HEK293 (cell line): ENCODE results near the gene PPDPF.

Source experiments
- CTCF ChIA-PET: fragments of 350-600 bp; formaldehyde crosslinking; extraction: SDS; loops from one replicate; lab custom pipeline; 2021; ENCODE audit warnings: antibody characterized with exemption; lab: Yijun Ruan, JAX
- POLR2A ChIA-PET: fragments of 300-600 bp; formaldehyde crosslinking; extraction: SDS; loops from one replicate; lab custom pipeline; 2020; ENCODE audit warnings: antibody characterized with exemption, inconsistent platforms; lab: Yijun Ruan, JAX
- H3K27ac ChIP-seq: fragments of 200-500 bp; sonication (Bioruptor generic); 2 replicates; pipeline ENCODE4 v1.5.1; 2014; ENCODE audit warnings: low read depth, low read length, control low read depth, inconsistent platforms; ENCODE audit errors: extremely low read depth
- H3K36me3 ChIP-seq, 2 experiments: fragments of 200-500 bp in 1 of 2; sonication (Bioruptor generic) in 1 of 2; 1 replicate in 1 of 2; 2 replicates in 1 of 2; pipeline ENCODE4 v1.5.1; 2014 to 2017; ENCODE audit warnings: inconsistent platforms in 2 of 2, low read length in 2 of 2; ENCODE audit not compliant: control insufficient read depth in 2 of 2, insufficient read depth in 1 of 2
- H3K4me1 ChIP-seq: fragments of 200-500 bp; sonication (Bioruptor generic); 2 replicates; pipeline ENCODE4 v1.5.1; 2014; ENCODE audit warnings: mild to moderate bottlenecking, low read length, inconsistent platforms; ENCODE audit not compliant: control insufficient read depth, insufficient read depth
- H3K4me3 ChIP-seq: 2 replicates; pipeline ENCODE4 v1.5.1; 2011; ENCODE audit warnings: low read depth, mild to moderate bottlenecking, control low read depth, low read length, moderate library complexity
- H3K9me3 ChIP-seq: fragments of 200-500 bp; sonication (Bioruptor generic); 2 replicates; pipeline ENCODE4 v1.5.1; 2014; ENCODE audit warnings: low read depth, low read length, inconsistent platforms; ENCODE audit not compliant: control insufficient read depth, insufficient read depth
- BCL11A ChIP-seq: fragments of 450-650 bp; formaldehyde crosslinking; IDR thresholded peaks from 2 replicates; pipeline ENCODE4 v1.5.1; 2016; ENCODE audit warnings: low read depth, missing biosample characterization, missing genetic modification characterization
- GFI1B ChIP-seq: fragments of 450-650 bp; formaldehyde crosslinking; IDR thresholded peaks from 2 replicates; pipeline ENCODE4 v1.5.1; 2016; ENCODE audit warnings: missing biosample characterization, missing genetic modification characterization
- GLIS1 ChIP-seq: fragments of 450-650 bp; formaldehyde crosslinking; IDR thresholded peaks from 2 replicates; pipeline ENCODE4 v1.5.1; 2016; ENCODE audit warnings: missing biosample characterization, missing genetic modification characterization
- GLIS2 ChIP-seq: fragments of 450-650 bp; formaldehyde crosslinking; IDR thresholded peaks from 2 replicates; pipeline ENCODE4 v1.5.1; 2016; ENCODE audit warnings: missing biosample characterization, missing genetic modification characterization
- KLF1 ChIP-seq: fragments of 450-650 bp; formaldehyde crosslinking; IDR thresholded peaks from 2 replicates; pipeline ENCODE4 v1.5.1; 2016; ENCODE audit warnings: missing biosample characterization, missing genetic modification characterization
- KLF10 ChIP-seq: fragments of 450-650 bp; IDR thresholded peaks from 2 replicates; pipeline ENCODE4 v1.5.1; 2018; ENCODE audit warnings: missing biosample characterization, mild to moderate bottlenecking, missing genetic modification characterization
- KLF9 ChIP-seq: fragments of 450-650 bp; formaldehyde crosslinking; IDR thresholded peaks from 2 replicates; pipeline ENCODE4 v1.5.1; 2016; ENCODE audit warnings: missing biosample characterization, missing genetic modification characterization, low read depth
- SALL2 ChIP-seq: fragments of 450-650 bp; formaldehyde crosslinking; IDR thresholded peaks from 2 replicates; pipeline ENCODE4 v1.5.0; 2017; ENCODE audit warnings: missing biosample characterization, mild to moderate bottlenecking, missing genetic modification characterization, borderline replicate concordance
- SCRT1 ChIP-seq: fragments of 450-650 bp; formaldehyde crosslinking; IDR thresholded peaks from 2 replicates; pipeline ENCODE4 v1.5.1; 2016; ENCODE audit warnings: missing biosample characterization, missing genetic modification characterization, borderline replicate concordance
- ZBTB17 ChIP-seq: fragments of 450-650 bp; formaldehyde crosslinking; IDR thresholded peaks from 2 replicates; pipeline ENCODE4 v1.5.1; 2016; ENCODE audit warnings: missing biosample characterization, missing genetic modification characterization
- ZFP69B ChIP-seq: fragments of 450-650 bp; formaldehyde crosslinking; IDR thresholded peaks from 2 replicates; pipeline ENCODE4 v1.5.1; 2016; ENCODE audit warnings: missing biosample characterization, missing genetic modification characterization
- ZNF391 ChIP-seq: fragments of 450-650 bp; formaldehyde crosslinking; IDR thresholded peaks from 2 replicates; pipeline ENCODE4 v1.5.1; 2016; ENCODE audit warnings: low read depth, missing biosample characterization, missing genetic modification characterization, borderline replicate concordance
- ZNF501 ChIP-seq: fragments of 450-650 bp; formaldehyde crosslinking; IDR thresholded peaks from 2 replicates; pipeline ENCODE4 v1.5.1; 2016; ENCODE audit warnings: missing biosample characterization, missing genetic modification characterization
- ZNF510 ChIP-seq: fragments of 450-650 bp; formaldehyde crosslinking; IDR thresholded peaks from 2 replicates; pipeline ENCODE4 v1.5.1; 2018; ENCODE audit warnings: mild to moderate bottlenecking, missing genetic modification characterization, missing biosample characterization; ENCODE audit not compliant: insufficient replicate concordance
- ZNF521 ChIP-seq: fragments of 450-650 bp; formaldehyde crosslinking; IDR thresholded peaks from 2 replicates; pipeline ENCODE4 v1.5.1; 2017; ENCODE audit warnings: missing biosample characterization, mild to moderate bottlenecking, missing genetic modification characterization
- ZNF600 ChIP-seq: fragments of 450-650 bp; formaldehyde crosslinking; IDR thresholded peaks from 2 replicates; pipeline ENCODE4 v1.5.1; 2016; ENCODE audit warnings: missing biosample characterization, missing genetic modification characterization
- ZNF654 ChIP-seq: fragments of 450-650 bp; formaldehyde crosslinking; IDR thresholded peaks from 2 replicates; pipeline ENCODE4 v1.5.1; 2016; ENCODE audit warnings: low read depth, missing biosample characterization, missing genetic modification characterization
- ZSCAN23 ChIP-seq: fragments of 450-650 bp; formaldehyde crosslinking; IDR thresholded peaks from 2 replicates; pipeline ENCODE4 v1.5.1; 2016; ENCODE audit warnings: missing biosample characterization, missing genetic modification characterization
- ZSCAN4 ChIP-seq: fragments of 450-650 bp; formaldehyde crosslinking; IDR thresholded peaks from 2 replicates; pipeline ENCODE4 v1.5.1; 2017; ENCODE audit warnings: missing biosample characterization, missing genetic modification characterization
- TF ChIP-seq, protein P1 (sequence below): fragments of 450-650 bp; formaldehyde crosslinking; optimal IDR thresholded peaks from 2 replicates; pipeline ENCODE3; 2016; ENCODE audit warnings: missing biosample characterization, mild to moderate bottlenecking, missing genetic modification characterization
- TF ChIP-seq, protein P2 (sequence below): fragments of 450-650 bp; formaldehyde crosslinking; IDR thresholded peaks from 2 replicates; pipeline ENCODE4 v1.5.1; 2016; ENCODE audit warnings: missing biosample characterization, missing genetic modification characterization
- TF ChIP-seq, protein P3 (sequence below): fragments of 450-650 bp; formaldehyde crosslinking; IDR thresholded peaks from 2 replicates; pipeline ENCODE4 v1.5.1; 2016; ENCODE audit warnings: missing biosample characterization, missing genetic modification characterization

The PPDPF gene

GRCh38 chr20:63529861-63530787 is 9.6 kb downstream of the PPDPF start:
- no peak overlapping the region for H3K27ac ChIP-seq
- H3K4me1 ChIP-seq, result no peaks in the 10 kb centered on the region
- TF ChIP-seq ZBTB17 (tag by site-specific recombination), result no peak
- peak; percentile 62 for TF ChIP-seq KLF1
- TF ChIP-seq ZSCAN23 (tag by site-specific recombination), result no peak
- no peak for TF ChIP-seq GLIS1 (tag by site-specific recombination)
- TF ChIP-seq, protein P1, sequence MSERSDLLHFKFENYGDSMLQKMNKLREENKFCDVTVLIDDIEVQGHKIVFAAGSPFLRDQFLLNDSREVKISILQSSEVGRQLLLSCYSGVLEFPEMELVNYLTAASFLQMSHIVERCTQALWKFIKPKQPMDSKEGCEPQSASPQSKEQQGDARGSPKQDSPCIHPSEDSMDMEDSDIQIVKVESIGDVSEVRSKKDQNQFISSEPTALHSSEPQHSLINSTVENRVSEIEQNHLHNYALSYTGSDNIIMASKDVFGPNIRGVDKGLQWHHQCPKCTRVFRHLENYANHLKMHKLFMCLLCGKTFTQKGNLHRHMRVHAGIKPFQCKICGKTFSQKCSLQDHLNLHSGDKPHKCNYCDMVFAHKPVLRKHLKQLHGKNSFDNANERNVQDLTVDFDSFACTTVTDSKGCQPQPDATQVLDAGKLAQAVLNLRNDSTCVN (tag by site-specific recombination), result no peak
- TF ChIP-seq ZNF501 (tag by site-specific recombination), result no peak
- TF ChIP-seq KLF9, result 0 out of 2 replicates have a peak, but pooled peaks have one; percentile 16
- TF ChIP-seq KLF10, result peak; percentile 80
- no peak for TF ChIP-seq SALL2
- no peak for TF ChIP-seq ZNF510 (tag by site-specific recombination)
- 0 out of 2 replicates have a peak, but pooled peaks have one; percentile 49 for TF ChIP-seq ZFP69B
- TF ChIP-seq GFI1B (tag by site-specific recombination), result no peak
- H3K9me3 ChIP-seq, result no peaks in the 10 kb centered on the region
- H3K36me3 ChIP-seq, result no peaks in the 10 kb centered on the region
- H3K4me3 ChIP-seq, result no peak overlapping the region
- CTCF ChIA-PET, result no interaction called here
- POLR2A ChIA-PET, result interaction anchor here (0.6 to 1.5 kb wide), 3 partner anchors 9 to 144 kb away, joined by 3 to 5 read pairs (median 3); partner anchors contain the start of gene PPDPF

GRCh38 chr20:63530788-63531160 is 10.2 kb downstream of the PPDPF start:
- H3K27ac ChIP-seq, result no peak overlapping the region
- no peaks in the 10 kb centered on the region for H3K36me3 ChIP-seq
- 0 out of 2 replicates have a peak, but pooled peaks have one; percentile 32 for TF ChIP-seq ZNF600 (tag by site-specific recombination)
- no peak for TF ChIP-seq ZNF521 (tag by site-specific recombination)
- 0 out of 2 replicates have a peak, but pooled peaks have one; percentile 43 for TF ChIP-seq BCL11A (tag by site-specific recombination)
- no peak for TF ChIP-seq GLIS2
- no peaks in the 10 kb centered on the region for H3K9me3 ChIP-seq
- H3K4me3 ChIP-seq, result no peak overlapping the region
- ChIA-PET CTCF (interaction anchor here (0.6 kb wide), 1 partner anchor 145 kb away, joined by 3 read pairs; no protein-coding TSS in a partner anchor), POLR2A (interaction anchor here (0.7 to 1.5 kb wide), 2 partner anchors 10 to 127 kb away, joined by 3 to 5 read pairs; partner anchors contain the start of genes PPDPF and RTEL1)
- H3K4me1 ChIP-seq, result no peaks in the 10 kb centered on the region

- no peaks in the 10 kb centered on the region for H3K9me3 ChIP-seq
- CTCF ChIA-PET, result interaction anchor here (0.7 kb wide), 1 partner anchor 589 kb away, joined by 3 read pairs; no protein-coding TSS in a partner anchor
- no peak overlapping the region for H3K4me3 ChIP-seq
- H3K27ac ChIP-seq, result no peak overlapping the region
- POLR2A ChIA-PET, result interaction anchor here (0.7 kb wide), 1 partner anchor 126 kb away, joined by 3 read pairs; the partner anchor contains the start of gene RTEL1
- no peaks in the 10 kb centered on the region for H3K36me3 ChIP-seq
- H3K4me1 ChIP-seq, result no peaks in the 10 kb centered on the region
- TF ChIP-seq ZNF391 (peak; percentile 49), ZSCAN4 (tag by site-specific recombination) (peak; percentile 100), SCRT1 (tag by site-specific recombination) (no peak), ZNF654 (tag by site-specific recombination) (no peak)
- TF ChIP-seq, protein P2, sequence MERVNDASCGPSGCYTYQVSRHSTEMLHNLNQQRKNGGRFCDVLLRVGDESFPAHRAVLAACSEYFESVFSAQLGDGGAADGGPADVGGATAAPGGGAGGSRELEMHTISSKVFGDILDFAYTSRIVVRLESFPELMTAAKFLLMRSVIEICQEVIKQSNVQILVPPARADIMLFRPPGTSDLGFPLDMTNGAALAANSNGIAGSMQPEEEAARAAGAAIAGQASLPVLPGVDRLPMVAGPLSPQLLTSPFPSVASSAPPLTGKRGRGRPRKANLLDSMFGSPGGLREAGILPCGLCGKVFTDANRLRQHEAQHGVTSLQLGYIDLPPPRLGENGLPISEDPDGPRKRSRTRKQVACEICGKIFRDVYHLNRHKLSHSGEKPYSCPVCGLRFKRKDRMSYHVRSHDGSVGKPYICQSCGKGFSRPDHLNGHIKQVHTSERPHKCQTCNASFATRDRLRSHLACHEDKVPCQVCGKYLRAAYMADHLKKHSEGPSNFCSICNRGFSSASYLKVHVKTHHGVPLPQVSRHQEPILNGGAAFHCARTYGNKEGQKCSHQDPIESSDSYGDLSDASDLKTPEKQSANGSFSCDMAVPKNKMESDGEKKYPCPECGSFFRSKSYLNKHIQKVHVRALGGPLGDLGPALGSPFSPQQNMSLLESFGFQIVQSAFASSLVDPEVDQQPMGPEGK, result peak; percentile 53; the same call in 1 of the 2 replicates
- TF ChIP-seq, protein P3, sequence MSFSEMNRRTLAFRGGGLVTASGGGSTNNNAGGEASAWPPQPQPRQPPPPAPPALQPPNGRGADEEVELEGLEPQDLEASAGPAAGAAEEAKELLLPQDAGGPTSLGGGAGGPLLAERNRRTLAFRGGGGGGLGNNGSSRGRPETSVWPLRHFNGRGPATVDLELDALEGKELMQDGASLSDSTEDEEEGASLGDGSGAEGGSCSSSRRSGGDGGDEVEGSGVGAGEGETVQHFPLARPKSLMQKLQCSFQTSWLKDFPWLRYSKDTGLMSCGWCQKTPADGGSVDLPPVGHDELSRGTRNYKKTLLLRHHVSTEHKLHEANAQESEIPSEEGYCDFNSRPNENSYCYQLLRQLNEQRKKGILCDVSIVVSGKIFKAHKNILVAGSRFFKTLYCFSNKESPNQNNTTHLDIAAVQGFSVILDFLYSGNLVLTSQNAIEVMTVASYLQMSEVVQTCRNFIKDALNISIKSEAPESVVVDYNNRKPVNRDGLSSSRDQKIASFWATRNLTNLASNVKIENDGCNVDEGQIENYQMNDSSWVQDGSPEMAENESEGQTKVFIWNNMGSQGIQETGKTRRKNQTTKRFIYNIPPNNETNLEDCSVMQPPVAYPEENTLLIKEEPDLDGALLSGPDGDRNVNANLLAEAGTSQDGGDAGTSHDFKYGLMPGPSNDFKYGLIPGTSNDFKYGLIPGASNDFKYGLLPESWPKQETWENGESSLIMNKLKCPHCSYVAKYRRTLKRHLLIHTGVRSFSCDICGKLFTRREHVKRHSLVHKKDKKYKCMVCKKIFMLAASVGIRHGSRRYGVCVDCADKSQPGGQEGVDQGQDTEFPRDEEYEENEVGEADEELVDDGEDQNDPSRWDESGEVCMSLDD, result 0 out of 2 replicates have a peak, but pooled peaks have one; percentile 54
Observed at GRCh38 chr20:63531686-63532448, 11.3 kb downstream of the PPDPF start.
